Progenitor cell of endocrine pancreas (in vitro differentiated cells): ENCODE measurements around the gene RCOR1. TPM values are rescaled to one million over a fixed set of nuclear protein-coding genes. Genes with fewer than 3 reads are reported as not detected.

Experiments
- DNase-seq: peaks from one replicate; pipeline ENCODE4 v3.0.0; 2021; ENCODE audit warnings: low spot score; ENCODE audit not compliant: unreplicated experiment
- H3K27ac Mint-ChIP-seq: 2 replicates; pipeline ENCODE4 v1.8.0; 2021; ENCODE audit warnings: mild to moderate bottlenecking, moderate library complexity, mixed read lengths
- H3K27me3 Mint-ChIP-seq: 2 replicates; pipeline ENCODE4 v1.8.0; 2021; ENCODE audit warnings: mixed read lengths
- H3K36me3 Mint-ChIP-seq: 2 replicates; pipeline ENCODE4 v1.8.0; 2022; ENCODE audit warnings: mixed read lengths; ENCODE audit not compliant: insufficient read depth
- H3K4me1 Mint-ChIP-seq: 2 replicates; pipeline ENCODE4 v1.8.0; 2021; ENCODE audit warnings: low read depth, mixed read lengths
- H3K4me3 Mint-ChIP-seq: 2 replicates; pipeline ENCODE4 v1.8.0; 2021; ENCODE audit warnings: low read depth, mild to moderate bottlenecking, moderate library complexity, mixed read lengths
- H3K9me3 Mint-ChIP-seq: 2 replicates; pipeline ENCODE4 v1.8.0; 2021; ENCODE audit warnings: low read depth, mixed read lengths
- CTCF ChIP-seq: fragments of 200-600 bp; sonication (generic); IDR thresholded peaks from one replicate; pipeline ENCODE4 v1.5.0; 2021; ENCODE audit warnings: antibody characterized with exemption, mild to moderate bottlenecking; ENCODE audit not compliant: unreplicated experiment
- total RNA-seq: library from RNA; stranded (reverse); gene quantifications from 2 replicates; pipeline ENCODE4 v1.2.1, GENCODE V29; 2021

The RCOR1 gene
- total RNA-seq, 1 donor from 2014 or later, result 41.9 TPM

GRCh38 chr14:102688290-102688689 lies 95.8 kb downstream of the RCOR1 start:
- DNase-seq, result no peak
- Mint-ChIP-seq H3K36me3 (peaks cover 3% of the 10 kb centered on the region), H3K4me3 (no peak overlapping the region), H3K9me3 (no peaks in the 10 kb centered on the region), H3K27ac (no peak overlapping the region), H3K4me1 (peaks cover 34% of the 10 kb centered on the region), H3K27me3 (no peaks in the 10 kb centered on the region)
- TF ChIP-seq CTCF, result no peak

DNA sequence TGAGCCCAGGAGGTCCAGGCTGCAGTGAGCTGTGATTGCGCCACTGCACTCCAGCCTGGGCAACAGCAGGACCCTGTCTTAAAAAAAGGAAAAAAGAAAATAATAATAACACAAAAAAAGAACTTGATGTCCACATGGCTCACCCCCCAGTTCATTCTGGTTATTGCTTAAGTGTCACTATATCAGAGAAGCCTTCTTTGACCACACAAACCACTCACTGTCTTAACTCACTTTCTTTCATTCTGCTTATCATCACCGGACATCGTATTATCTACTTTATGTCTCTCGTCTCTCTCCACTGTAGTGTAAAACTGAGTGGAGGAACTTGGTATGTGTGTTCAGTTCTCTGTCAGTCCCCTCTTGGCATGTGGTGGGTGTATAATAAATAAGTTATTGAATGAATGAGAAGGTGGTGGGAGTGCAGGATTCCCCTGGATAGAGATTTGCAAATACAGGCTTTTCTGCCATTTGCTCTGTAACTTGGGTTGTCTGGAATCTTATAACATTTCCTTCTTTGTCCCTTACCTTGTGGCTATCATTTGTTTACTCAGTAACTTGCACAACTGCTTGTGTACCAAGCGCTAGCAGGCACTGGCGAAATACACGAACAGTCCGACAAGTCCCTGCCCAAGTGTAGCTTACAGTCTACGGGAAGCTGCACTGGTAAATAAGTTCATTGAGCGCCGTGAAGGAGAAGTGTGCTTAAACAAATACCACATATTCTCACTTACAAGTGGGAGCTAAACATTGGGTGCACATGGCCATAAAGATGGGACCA lies 98.2 kb downstream of the RCOR1 start:
- no peaks in the 10 kb centered on the region for H3K36me3 Mint-ChIP-seq
- H3K9me3 Mint-ChIP-seq, result no peaks in the 10 kb centered on the region
- no peaks in the 10 kb centered on the region for H3K27me3 Mint-ChIP-seq
- H3K4me3 Mint-ChIP-seq, result no peak overlapping the region
- peak overlapping the region; percentile 62 for H3K27ac Mint-ChIP-seq
- no peak for DNase-seq
- peaks cover 31% of the 10 kb centered on the region for H3K4me1 Mint-ChIP-seq
- no peak for TF ChIP-seq CTCF

DNA sequence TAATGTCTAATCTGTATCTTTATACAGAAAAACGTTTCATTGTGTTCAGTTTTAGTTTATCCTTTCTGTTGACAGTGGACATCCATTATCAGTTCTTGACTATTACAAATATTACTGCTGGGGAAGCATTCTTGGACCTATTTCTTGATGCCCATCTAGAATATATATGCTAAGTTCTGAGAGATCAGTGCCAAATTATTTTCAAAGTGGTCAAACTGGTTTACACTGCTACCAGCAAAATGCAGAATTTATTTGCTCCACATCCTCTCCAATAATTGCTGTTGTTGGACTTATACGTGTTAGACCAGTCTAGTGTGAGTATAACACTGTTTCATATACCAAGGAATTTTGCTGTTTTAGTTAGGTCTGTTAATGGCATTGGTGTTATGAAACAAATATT lies 99.3 kb downstream of the RCOR1 start:
- no peak for TF ChIP-seq CTCF
- Mint-ChIP-seq H3K9me3 (no peaks in the 10 kb centered on the region), H3K27me3 (no peaks in the 10 kb centered on the region), H3K4me1 (peaks cover 38% of the 10 kb centered on the region), H3K27ac (no peak overlapping the region), H3K4me3 (no peak overlapping the region), H3K36me3 (no peaks in the 10 kb centered on the region)
- no peak for DNase-seq

DNA sequence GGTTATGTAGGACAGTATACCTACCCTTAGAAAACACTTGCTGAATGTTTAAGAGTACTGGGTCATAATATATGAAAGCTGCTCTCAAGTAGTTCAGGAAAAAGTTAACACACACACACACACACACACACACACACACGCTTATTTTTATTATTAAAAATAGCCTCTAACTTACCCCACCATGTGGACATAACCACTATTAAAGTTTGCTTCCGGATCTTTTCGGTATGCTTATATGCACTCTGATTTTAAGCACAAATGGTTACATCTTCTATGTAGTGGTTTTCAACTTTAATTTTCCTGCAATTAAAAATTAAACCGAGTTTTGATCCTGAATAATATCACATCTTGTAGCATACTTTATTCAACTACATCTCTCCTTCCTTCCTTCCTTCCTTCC lies 99.9 kb downstream of the RCOR1 start:
- Mint-ChIP-seq H3K4me1 (peaks cover 43% of the 10 kb centered on the region), H3K36me3 (no peaks in the 10 kb centered on the region), H3K4me3 (no peak overlapping the region), H3K9me3 (no peaks in the 10 kb centered on the region), H3K27me3 (no peaks in the 10 kb centered on the region), H3K27ac (peak overlapping the region; percentile 65)
- DNase-seq, result no peak
- TF ChIP-seq CTCF, result no peak

- H3K4me3 Mint-ChIP-seq, result no peak overlapping the region
- H3K27ac Mint-ChIP-seq, result peak overlapping the region; percentile 65
- DNase-seq, result no peak
- H3K4me1 Mint-ChIP-seq, result peaks cover 50% of the 10 kb centered on the region
- H3K27me3 Mint-ChIP-seq, result no peaks in the 10 kb centered on the region
- H3K9me3 Mint-ChIP-seq, result no peaks in the 10 kb centered on the region
- no peak for TF ChIP-seq CTCF
- H3K36me3 Mint-ChIP-seq, result no peaks in the 10 kb centered on the region
Observed at GRCh38 chr14:102693006-102693755, 100.7 kb downstream of the RCOR1 start.
